Activated T-cell treated with anti-CD3 and anti-CD28 coated beads, Interleukin-2, amount 50 U/mL, for 24 hours (primary cell): ENCODE results near the gene DGKA.
"Not testable (repeated sequence)": the region's sequence is repeated elsewhere in the genome, so short reads cannot be mapped to it uniquely, and the experiment has no call there.

ENCODE experiments used
- DNase-seq: peaks from one replicate; pipeline ENCODE4 v3.0.0-alpha.2; 2020
- H3K27ac Mint-ChIP-seq: 2 replicates; pipeline ENCODE4 v1.8.0; 2020; ENCODE audit warnings: mild to moderate bottlenecking, mixed read lengths
- H3K27me3 Mint-ChIP-seq: 2 replicates; pipeline ENCODE4 v1.8.0; 2020; ENCODE audit warnings: mixed read lengths
- H3K36me3 Mint-ChIP-seq: 2 replicates; pipeline ENCODE4 v1.8.0; 2020; ENCODE audit warnings: low read depth, mixed read lengths
- H3K4me1 Mint-ChIP-seq: 2 replicates; pipeline ENCODE4 v1.8.0; 2020; ENCODE audit warnings: low read depth, mixed read lengths
- H3K4me3 Mint-ChIP-seq: 2 replicates; pipeline ENCODE4 v1.8.0; 2020; ENCODE audit warnings: mild to moderate bottlenecking, moderate library complexity, mixed read lengths
- H3K9me3 Mint-ChIP-seq: 2 replicates; pipeline ENCODE4 v1.8.0; 2020; ENCODE audit warnings: mixed read lengths

DGKA gene

DNA sequence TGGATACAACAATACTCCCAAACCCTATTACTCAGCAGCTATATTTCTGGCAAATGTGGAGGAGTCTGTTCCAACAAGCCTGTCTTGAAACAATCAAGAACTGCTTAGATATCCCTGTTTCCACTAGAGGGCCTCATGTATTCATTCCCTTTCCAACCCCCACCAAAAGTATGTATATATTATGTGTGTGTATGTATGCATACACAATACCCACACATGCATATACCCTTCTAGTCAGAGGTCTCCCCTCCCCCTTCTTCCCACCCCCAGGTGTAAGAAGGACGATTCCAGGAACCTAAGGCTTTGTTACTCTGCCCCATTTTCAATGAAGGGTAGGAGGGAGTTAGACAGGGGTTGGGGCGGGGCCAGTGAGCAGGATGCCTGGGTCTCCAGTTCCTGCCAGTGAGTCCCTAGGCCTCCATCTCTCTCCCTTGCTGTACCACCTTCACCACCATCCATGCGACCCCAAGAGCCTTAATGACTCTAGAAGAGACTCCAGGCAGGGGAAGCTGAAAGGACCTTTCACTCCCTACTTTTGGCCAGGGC is at the start of gene DGKA:
Gene DGKA, plus strand, starts transcription at position 392 of the 546 bp plus-strand sequence. CDS start 5,342 bp downstream, outside the sequence.
- peak within 1 kb of the TSS; percentile 98 for H3K27ac Mint-ChIP-seq
- peak; percentile 84 for DNase-seq
- H3K9me3 Mint-ChIP-seq, result no peaks in the 10 kb centered on the region
- peaks cover 62% of the 10 kb centered on the region for H3K4me1 Mint-ChIP-seq
- H3K4me3 Mint-ChIP-seq, result peak within 1 kb of the TSS; percentile 91
- H3K36me3 Mint-ChIP-seq, result peaks cover 68% of the 10 kb centered on the region
- H3K27me3 Mint-ChIP-seq, result no peaks in the 10 kb centered on the region

- peaks cover 12% of the 10 kb centered on the region for H3K4me1 Mint-ChIP-seq
- H3K36me3 Mint-ChIP-seq, result no peaks in the 10 kb centered on the region
- no peak overlapping the region for H3K4me3 Mint-ChIP-seq
- no peaks in the 10 kb centered on the region for H3K27me3 Mint-ChIP-seq
- DNase-seq, result no peak
- no peaks in the 10 kb centered on the region for H3K9me3 Mint-ChIP-seq
- no peak overlapping the region for H3K27ac Mint-ChIP-seq
Observed at GRCh38 chr12:55885113-55885512, 45.8 kb upstream of the DGKA start.

DNA sequence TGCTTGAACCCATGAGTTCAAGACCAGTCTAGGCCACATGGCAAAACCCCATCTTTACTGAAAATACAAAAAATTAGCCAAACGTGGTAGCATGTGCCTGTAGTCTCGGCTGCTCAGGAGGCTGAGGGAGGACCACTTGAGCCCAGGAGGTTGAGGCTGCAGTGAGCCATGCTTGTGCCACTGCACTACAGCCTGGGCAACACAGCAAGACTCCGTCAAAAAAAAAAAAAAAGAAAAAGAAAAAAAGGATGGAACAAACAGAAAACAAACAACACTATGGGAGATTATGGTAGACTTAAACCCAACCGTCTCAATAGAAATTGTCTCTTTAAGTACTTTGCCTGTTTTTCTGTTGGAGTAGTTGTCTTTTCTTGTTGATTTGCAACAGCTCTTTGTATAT is 39.7 kb upstream of the DGKA start:
- no peaks in the 10 kb centered on the region for H3K4me1 Mint-ChIP-seq
- no peaks in the 10 kb centered on the region for H3K36me3 Mint-ChIP-seq
- H3K4me3 Mint-ChIP-seq, result no peak overlapping the region
- DNase-seq, result no peak
- H3K9me3 Mint-ChIP-seq, result no peaks in the 10 kb centered on the region
- H3K27ac Mint-ChIP-seq, result no peak overlapping the region
- no peaks in the 10 kb centered on the region for H3K27me3 Mint-ChIP-seq

GRCh38 chr12:55893723-55894122 is 37.2 kb upstream of the DGKA start:
- Mint-ChIP-seq H3K9me3 (no peaks in the 10 kb centered on the region), H3K4me3 (no peak overlapping the region), H3K27ac (no peak overlapping the region), H3K27me3 (no peaks in the 10 kb centered on the region), H3K36me3 (no peaks in the 10 kb centered on the region), H3K4me1 (peaks cover 1% of the 10 kb centered on the region)
- DNase-seq, result no peak

DNA sequence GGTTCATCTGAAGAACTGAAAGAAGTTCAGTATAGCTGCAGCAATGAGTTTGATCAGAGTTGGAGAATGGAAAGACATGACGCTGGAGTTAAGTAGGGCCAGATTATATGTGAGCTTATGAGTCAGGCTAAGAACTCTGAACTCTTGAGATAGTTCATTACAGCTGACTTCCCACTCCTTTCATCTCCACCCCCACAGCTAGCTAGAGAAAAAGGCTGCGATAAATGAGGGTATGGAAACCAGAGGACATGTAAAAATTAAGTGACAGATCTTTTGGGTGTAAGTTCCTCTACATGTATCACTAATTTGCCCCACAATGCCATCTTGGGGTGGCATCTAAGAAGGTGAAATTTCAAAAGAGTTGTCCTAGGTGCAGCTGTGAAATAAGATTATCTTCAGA is 31.9 kb upstream of the DGKA start:
- H3K36me3 Mint-ChIP-seq, result peaks cover 30% of the 10 kb centered on the region
- no peak for DNase-seq
- peaks cover 10% of the 10 kb centered on the region for H3K4me1 Mint-ChIP-seq
- peak overlapping the region; percentile 89 for H3K27ac Mint-ChIP-seq
- no peak overlapping the region for H3K4me3 Mint-ChIP-seq
- no peaks in the 10 kb centered on the region for H3K27me3 Mint-ChIP-seq
- H3K9me3 Mint-ChIP-seq, result no peaks in the 10 kb centered on the region

- H3K27ac Mint-ChIP-seq, result peak overlapping the region; percentile 81
- H3K36me3 Mint-ChIP-seq, result peaks cover 33% of the 10 kb centered on the region
- H3K27me3 Mint-ChIP-seq, result no peaks in the 10 kb centered on the region
- H3K4me3 Mint-ChIP-seq, result no peak overlapping the region
- H3K4me1 Mint-ChIP-seq, result peaks cover 14% of the 10 kb centered on the region
- DNase-seq, result no peak
- no peaks in the 10 kb centered on the region for H3K9me3 Mint-ChIP-seq
Observed at GRCh38 chr12:55901881-55902490, 29.0 kb upstream of the DGKA start.

DNA sequence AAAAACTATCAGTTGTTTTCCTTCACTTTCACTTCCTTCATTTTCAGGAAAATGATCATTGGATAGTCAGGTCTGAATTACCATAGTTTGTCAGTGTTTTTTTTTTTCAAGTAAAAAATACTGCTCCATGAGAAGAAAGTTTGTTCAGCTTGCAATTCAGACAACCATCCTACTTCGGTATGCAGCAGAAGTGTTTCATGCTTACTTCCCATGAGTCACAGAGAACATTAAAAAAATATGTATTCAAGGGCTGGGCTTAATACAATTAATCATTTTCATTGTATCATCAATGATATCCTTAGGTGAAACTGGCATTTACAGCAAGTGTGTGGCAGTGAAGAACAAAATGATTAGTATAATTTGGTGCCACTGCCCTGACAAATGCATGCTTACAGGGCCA is 24.9 kb upstream of the DGKA start:
- no peak overlapping the region for H3K4me3 Mint-ChIP-seq
- H3K27ac Mint-ChIP-seq, result no peak overlapping the region

GRCh38 chr12:55908726-55909512 is 22.0 kb upstream of the DGKA start:
- Mint-ChIP-seq H3K36me3 (peaks cover 22% of the 10 kb centered on the region), H3K4me3 (no peak overlapping the region), H3K4me1 (peaks cover 21% of the 10 kb centered on the region), H3K27me3 (no peaks in the 10 kb centered on the region), H3K27ac (peak overlapping the region; percentile 55), H3K9me3 (no peaks in the 10 kb centered on the region)
- no peak for DNase-seq

More for the DNA sequence above, 24.9 kb upstream of the DGKA start:
- Mint-ChIP-seq H3K4me1 (peaks cover 10% of the 10 kb centered on the region), H3K9me3 (no peaks in the 10 kb centered on the region), H3K36me3 (peaks cover 31% of the 10 kb centered on the region), H3K27me3 (no peaks in the 10 kb centered on the region)
- no peak for DNase-seq

- Mint-ChIP-seq H3K4me3 (no peak overlapping the region), H3K4me1 (peaks cover 27% of the 10 kb centered on the region), H3K9me3 (no peaks in the 10 kb centered on the region), H3K27ac (peak overlapping the region; percentile 15), H3K27me3 (no peaks in the 10 kb centered on the region), H3K36me3 (peaks cover 28% of the 10 kb centered on the region)
- no peak for DNase-seq
Observed at GRCh38 chr12:55909513-55909884, 21.5 kb upstream of the DGKA start.

DNA sequence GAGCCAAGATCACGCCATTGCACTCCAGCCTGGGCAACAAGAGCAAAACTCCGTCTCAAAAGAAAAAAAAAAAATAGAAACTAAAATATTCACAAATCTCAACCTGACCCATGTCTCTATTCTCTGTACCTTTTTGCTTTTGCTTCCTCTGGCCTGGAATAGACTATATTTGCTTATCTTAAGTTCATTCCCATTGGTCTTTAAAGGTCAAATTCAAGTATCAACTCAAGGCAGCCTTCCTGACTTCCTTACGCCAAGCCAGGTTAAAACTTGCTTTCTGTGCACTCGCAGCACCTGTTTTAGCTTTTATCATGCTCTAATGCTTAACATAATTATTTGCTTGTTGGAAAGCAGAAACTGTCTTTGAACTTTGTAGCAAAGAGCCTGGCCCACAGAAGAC is 18.1 kb upstream of the DGKA start:
- no peak for DNase-seq
- no peak overlapping the region for H3K4me3 Mint-ChIP-seq
- no peaks in the 10 kb centered on the region for H3K27me3 Mint-ChIP-seq
- H3K4me1 Mint-ChIP-seq, result peaks cover 47% of the 10 kb centered on the region
- H3K9me3 Mint-ChIP-seq, result no peaks in the 10 kb centered on the region
- peaks cover 50% of the 10 kb centered on the region for H3K36me3 Mint-ChIP-seq
- peak overlapping the region; percentile 67 for H3K27ac Mint-ChIP-seq

DNA sequence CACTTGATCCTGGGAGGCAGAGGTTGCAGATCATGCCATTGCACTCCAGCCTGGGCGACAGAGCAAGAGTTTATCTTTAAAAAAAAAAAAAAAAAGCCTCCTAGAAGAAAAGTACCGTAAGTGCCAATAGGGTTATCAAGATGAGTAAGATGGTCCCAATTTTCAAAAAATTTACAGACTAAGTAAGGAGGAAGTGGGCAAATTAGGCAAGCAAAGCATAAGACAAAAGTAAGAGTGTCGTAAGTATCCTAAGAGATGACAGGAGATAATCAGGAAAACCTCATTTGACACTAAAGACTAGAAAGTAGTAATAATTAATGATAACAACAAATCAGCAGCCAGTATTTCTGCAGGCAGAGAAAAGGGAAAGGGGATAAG is 15.5 kb upstream of the DGKA start:
- H3K4me1 Mint-ChIP-seq, result peaks cover 45% of the 10 kb centered on the region
- DNase-seq, result no peak
- no peaks in the 10 kb centered on the region for H3K9me3 Mint-ChIP-seq
- H3K36me3 Mint-ChIP-seq, result peaks cover 56% of the 10 kb centered on the region
- peak overlapping the region; percentile 18 for H3K27ac Mint-ChIP-seq
- H3K4me3 Mint-ChIP-seq, result no peak overlapping the region
- no peaks in the 10 kb centered on the region for H3K27me3 Mint-ChIP-seq

DNA sequence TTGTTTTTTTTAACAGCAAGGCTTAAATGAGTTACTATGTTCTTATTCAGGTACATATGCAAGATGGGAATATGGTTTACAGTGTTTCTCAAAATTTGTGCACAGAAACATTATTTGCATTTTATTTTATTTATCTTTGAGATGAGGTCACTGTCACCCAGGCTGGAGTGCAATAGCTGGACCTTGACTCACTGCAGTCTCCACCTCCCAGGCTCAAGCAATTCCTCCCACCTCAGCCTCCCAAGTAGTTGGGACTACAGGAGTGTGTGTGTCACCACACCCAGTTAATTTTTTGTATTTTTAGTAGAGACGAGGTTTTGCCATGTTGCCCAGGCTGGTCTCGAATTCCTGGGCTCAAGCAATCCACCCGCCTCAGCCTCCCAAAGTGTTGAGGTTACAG is 11.9 kb upstream of the DGKA start:
- peaks cover 56% of the 10 kb centered on the region for H3K4me1 Mint-ChIP-seq
- H3K4me3 Mint-ChIP-seq, H3K27me3 Mint-ChIP-seq, H3K9me3 Mint-ChIP-seq, DNase-seq, H3K27ac Mint-ChIP-seq: not testable (repeated sequence)
- peaks cover 61% of the 10 kb centered on the region for H3K36me3 Mint-ChIP-seq

- peak overlapping the region; percentile 71 for H3K27ac Mint-ChIP-seq
- H3K4me1 Mint-ChIP-seq, result peaks cover 49% of the 10 kb centered on the region
- H3K27me3 Mint-ChIP-seq, result no peaks in the 10 kb centered on the region
- H3K9me3 Mint-ChIP-seq, result no peaks in the 10 kb centered on the region
- H3K36me3 Mint-ChIP-seq, result peaks cover 61% of the 10 kb centered on the region
- no peak overlapping the region for H3K4me3 Mint-ChIP-seq
- DNase-seq, result no peak
Observed at GRCh38 chr12:55922126-55922525, 8.8 kb upstream of the DGKA start.

DNA sequence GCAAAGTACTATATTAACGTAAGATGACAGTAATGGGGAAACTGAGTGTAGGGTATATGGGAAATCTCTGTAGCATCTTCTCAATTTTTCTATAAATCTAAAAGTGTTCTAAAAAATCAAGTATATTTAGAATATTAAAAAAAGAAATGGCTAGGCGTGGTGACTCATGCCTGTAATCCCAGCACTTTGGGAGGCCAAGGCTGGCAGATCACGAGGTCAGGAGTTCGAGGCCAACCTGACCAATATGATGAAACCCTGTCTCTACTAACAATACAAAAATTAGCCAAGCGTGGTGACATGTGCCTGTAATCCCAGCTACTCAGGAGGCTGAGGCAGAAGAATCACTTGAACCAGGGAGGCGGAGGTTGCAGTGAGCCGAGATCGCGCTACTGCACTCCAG is 7.3 kb upstream of the DGKA start:
- not testable (repeated sequence) for H3K9me3 Mint-ChIP-seq, H3K4me3 Mint-ChIP-seq, H3K27me3 Mint-ChIP-seq, DNase-seq
- Mint-ChIP-seq H3K4me1 (peaks cover 49% of the 10 kb centered on the region), H3K27ac (peak overlapping the region; percentile 85), H3K36me3 (peaks cover 67% of the 10 kb centered on the region)

DNA sequence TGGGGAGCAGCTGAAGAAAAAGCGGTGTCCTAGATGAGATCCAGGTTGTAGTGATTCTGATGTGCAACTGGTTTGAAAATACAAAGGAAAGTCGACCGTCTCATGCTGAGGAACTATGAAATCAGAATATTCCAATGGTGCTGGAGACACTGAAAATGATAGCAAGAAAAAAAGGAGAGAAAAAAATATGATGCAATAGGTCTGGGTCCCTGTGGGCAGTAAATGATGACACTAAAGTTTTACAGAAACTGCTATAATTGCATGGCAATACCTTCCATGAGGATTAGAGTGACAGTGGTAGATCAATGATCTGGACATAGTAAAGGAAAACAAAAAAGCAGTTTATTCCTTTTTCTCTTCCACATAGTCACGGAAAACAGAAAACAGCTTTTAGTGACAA is 5.6 kb upstream of the DGKA start:
- H3K36me3 Mint-ChIP-seq, result peaks cover 60% of the 10 kb centered on the region
- no peaks in the 10 kb centered on the region for H3K27me3 Mint-ChIP-seq
- H3K9me3 Mint-ChIP-seq, result no peaks in the 10 kb centered on the region
- H3K4me1 Mint-ChIP-seq, result peaks cover 59% of the 10 kb centered on the region
- DNase-seq, result no peak
- H3K4me3 Mint-ChIP-seq, result peak overlapping the region; percentile 91
- peak overlapping the region; percentile 98 for H3K27ac Mint-ChIP-seq
